Measurements from ENCODE around the gene HMX3.

HMX3 gene

DNA sequence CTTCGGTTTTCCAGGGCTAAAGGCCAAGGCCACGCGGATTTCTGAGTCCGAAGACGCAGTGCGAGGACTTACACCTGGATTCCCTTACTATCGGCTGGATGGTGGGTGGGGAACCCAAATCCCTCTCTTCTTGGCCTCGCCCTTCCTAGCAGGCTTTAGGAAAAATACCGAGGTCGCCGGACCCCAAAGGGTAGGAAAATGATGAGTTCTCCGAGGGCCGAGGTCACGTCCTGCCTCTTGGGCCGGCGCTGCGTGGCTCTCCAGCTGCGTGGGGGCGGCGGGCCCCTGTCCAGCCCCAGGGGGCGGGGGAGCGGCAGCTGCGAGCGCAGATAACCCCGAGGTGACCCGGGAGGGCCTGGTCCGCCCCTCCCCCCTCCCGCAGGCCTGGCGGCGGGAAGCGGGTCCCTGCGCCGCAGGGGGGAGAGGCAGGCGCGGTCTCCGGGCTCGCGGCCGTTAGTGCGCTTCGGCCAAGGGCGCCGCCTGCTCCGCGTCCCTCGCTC is 805 bp upstream of the HMX3 start:
- no peak for DNase-seq

DNA sequence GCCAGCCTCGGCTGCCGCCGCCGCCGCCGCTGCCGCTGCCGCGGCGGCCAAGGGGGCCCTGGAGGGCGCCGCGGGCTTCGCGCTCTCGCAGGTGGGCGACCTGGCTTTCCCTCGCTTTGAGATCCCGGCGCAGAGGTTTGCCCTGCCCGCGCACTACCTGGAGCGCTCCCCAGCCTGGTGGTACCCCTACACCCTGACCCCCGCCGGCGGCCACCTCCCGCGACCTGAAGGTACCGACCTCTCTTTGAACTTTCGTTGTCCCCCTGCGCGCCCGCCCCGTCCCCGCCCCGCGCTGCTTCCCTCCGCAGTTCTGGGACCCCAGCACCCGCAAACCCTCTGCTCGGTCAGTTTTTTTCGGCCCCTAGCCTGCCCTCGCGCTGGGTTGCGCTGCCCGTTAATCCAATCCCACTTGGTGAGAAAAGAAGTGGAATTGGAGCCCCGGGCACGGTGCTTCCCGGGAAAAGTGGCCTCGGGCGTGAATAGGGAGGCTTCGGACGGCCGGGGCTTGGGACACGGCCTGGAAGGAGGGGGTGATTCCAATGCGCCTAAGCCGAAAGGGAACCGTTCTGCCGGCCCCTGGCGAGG is 543 bp downstream of the HMX3 start:
- no peak for DNase-seq

DNA sequence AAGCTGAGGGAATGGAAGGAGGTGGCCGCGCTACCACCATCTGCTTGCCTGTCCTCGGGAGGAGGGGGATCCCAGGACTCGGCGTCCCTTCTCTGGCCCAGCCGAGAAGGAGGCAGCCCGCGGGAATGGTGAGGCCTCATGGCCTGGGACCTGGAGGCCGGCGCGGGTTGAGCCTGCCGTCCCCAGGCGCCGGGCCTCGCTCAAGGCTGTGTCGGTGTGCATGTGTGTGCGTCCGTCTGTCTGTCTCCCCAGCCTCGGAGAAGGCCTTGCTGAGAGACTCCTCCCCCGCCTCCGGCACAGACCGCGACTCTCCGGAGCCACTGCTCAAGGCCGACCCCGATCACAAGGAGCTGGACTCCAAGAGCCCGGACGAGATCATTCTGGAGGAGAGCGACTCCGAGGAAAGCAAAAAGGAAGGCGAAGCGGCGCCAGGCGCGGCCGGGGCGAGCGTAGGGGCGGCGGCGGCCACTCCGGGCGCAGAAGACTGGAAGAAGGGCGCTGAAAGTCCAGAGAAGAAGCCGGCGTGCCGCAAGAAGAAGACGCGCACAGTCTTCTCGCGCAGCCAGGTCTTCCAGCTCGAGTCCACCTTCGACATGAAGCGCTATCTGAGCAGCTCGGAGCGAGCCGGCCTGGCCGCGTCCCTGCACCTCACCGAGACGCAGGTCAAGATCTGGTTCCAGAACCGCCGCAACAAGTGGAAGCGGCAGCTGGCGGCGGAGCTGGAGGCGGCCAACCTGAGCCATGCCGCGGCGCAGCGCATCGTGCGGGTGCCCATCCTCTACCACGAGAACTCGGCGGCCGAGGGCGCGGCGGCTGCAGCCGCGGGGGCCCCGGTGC is 1.3 kb downstream of the HMX3 start:
- no peak for DNase-seq

DNA sequence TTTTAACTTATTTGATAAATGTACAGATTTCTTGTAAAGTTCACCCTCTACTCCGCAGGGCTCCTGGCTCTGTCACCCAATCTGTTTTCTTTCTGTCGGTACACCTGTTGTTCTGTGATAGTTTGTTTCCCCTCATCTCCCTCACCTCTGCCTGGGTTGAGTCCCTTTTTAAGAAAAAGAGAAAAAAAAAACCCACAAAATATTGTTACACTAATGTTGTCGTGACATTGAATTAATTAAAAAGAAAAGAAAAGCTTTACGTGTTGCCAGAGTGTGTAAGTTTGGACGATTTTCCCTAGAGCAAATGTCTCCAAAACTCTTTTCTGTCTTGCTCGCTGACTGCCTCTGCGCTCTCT is 3.4 kb downstream of the HMX3 start:
- no peak for DNase-seq

DNA sequence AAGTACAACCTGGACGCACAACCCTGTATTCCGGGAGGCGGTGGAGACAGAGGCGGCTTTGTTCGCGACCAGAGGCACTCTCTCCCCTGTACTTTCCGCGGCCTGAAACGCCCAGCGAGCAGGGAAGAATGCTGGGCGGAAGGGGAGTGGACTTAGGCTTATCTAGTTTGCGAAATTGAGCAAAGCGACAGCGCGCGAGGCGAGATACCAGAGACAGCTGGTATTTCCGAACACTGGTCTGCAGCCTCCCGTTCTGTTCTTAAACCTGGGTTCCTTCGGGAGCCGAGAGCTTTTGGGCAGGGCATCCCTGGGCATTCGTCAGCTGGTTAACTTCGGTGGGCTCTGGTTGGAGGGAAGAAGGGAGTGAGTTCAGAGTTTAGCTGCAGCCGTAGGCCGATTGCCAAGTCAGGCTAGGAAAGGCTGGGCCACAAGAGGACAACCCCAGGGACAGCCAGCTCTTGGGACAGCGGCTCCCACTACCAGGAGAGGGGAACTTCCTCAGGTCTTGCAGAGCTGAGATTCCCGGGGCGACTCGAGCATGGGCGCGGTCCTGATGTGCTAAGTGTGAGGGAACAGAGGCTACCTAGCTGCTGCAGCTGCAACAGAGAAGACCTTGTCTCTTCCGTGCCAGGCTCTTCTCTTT is 3.9 kb downstream of the HMX3 start:
- no peak for DNase-seq

DNA sequence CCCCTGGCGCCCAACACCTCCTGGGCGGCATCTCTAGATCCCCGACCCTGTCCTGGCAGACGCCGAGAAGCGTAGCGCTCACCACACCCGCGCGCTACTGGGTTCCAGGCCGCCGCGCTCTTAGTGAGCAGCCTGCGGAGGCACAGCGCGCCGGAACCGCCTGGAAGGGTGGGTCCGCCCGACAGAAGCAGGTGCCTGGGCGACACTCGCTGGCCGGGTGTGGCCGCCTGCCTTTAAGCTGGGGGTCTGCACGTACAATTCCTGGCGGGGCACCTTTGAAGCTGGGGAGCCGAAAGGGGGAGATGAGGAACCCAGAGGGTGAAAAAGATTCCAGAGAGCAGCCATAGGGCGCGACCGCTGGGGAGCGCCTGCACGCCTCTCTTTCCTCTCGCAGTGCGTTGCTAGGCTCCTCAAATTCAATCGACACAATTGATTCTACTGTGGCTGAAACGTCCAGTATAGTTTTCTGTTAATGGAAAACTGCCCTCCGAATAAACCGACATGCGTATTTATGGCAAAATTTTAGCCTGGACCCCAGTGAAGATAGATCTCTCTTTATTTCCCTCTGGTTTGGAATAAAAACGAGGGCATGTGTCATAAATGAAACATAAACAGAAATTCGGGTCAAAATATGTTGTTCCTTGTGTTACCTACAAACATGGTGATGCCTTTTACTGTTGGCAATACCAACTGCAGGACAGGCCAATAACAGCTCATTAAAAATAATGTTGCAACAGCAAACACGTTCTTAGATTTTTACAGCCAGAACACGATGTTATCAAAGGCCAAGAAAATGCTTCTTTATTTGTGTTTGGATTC is 4.6 kb downstream of the HMX3 start:
- DNase-seq: no peak

DNA sequence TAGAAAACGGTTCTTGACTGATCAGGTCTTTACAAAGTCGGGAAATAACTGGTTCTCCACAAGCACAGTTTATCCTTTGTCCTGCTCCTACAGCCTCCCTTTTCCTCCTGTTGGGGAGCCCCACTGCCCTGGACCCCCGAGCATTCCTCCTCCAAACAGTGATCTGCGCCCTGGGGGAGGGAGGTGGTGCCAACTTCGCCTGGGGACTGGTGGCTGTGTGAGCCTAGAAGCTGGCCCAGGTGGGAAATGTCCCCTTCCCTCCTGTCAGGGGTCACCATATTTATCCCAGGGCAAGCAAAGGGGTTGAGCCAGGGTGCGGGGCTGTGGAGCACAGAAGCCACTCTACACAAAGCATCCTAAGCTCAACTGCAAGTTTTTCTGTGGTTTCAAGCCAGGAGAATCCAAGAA is 5.2 kb downstream of the HMX3 start:
- no peak for DNase-seq

DNA sequence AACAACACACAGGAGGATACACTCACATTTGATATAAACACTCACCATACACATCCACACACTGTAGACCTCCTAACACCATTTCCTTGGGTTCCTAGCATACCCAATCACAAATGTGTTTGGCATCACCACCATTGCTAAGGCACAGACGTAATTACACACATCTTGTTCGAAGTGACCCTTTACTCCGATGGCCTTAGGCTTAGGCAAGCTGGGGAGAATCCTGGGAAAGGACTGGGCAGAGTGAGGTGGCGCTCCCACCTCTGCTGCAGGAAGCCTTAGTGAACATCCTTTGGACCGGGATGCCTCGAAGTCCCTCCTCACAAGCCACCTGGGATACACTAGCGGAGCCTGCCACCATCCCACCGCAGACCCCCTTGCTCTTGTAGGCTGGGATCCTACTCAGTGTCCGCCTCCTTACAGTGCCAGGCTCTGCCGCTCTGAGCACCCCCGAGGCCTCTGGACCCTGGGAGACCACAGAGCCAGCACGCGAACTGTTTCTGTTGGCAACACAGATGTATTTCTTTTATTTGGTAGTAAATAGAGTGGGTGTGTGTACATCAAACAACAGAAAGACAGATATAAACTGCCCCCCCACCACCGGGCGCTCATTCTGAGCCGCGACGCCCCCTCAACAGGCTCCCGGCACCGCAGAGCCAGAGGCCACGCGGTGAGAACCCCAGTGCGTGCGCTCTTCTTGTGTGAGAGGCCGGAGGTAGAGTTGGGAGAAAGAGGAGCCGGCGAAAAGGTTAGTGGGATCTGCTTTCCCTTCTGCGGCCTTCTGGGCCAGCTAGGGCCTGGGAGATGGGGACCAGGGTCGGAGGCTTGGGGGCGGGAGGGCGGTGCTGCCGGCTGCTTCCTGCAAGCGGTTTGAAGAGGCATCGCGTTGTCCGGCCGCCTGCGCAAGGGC is 6.3 kb downstream of the HMX3 start:
- no peak for DNase-seq

DNA sequence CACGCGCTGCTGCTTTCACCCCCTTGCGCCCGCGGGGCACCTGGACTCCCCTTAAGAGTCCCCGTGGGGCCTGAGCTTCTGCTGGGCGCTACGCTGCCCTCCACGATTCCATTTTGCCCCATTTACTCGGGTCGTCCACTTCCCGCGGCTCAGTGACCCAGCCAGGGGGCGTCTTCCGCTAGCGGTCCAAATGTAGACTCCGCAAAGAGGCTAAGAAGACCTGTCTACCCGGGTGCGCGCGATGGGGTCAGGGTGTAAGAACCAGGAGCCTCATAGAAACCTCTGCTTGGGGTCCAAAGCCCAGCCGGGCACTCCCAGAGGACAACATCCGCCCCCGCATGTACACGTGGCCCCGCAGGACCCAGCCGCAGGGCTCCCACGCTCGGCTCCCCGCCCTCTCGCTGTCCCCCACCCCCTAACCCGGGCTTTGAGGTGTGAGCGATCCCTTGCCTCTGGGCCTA is 7.0 kb downstream of the HMX3 start:
- DNase-seq: no peak

DNA sequence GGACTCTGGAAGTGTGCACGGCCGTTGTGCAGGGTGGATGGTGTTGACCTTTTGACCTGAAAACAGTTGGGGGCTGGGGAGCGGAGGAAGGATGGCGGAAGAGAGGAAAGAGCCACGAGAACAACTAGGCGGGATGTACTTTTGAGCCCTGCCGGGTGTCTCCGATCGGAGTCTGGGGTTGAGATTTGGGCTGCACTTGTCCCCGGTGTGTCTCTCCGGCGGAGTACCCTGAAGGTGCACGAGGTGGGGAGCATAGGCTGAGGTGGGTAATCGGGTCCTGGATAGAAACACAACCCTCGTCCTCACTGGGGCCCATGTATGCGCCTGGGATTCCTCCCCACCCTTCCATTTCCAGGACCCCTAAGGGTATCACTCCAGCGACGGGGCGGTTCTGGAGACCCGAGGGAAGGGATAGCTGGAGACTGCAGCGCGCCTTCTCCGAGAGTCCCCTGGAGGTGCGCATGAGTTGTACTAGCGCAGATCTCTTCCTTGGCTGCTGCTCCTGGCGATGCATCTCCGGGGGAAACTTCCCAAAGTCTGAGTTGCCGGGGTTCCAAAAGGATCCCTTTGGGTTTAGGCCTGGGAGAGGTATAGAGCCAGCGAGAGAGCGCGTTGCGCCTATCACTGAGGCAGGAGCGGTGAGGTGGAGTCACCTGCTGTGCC is 7.5 kb downstream of the HMX3 start:
- DNase-seq: no peak

DNA sequence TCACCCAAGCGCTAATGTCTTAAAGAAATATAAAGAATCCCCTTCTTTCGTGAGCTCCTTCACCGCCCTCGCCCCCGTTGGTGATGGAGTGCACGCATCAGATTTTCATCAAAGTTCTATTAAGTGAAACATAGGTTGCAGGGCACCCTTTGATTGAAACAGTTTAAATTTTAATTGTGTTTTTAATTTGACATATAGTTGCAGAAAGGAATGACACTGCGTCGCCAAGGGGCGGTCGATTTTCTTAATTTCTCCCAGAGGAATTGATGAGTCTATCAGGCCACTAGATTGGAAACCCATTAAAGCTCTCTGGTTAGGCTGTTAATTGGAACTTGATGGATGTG is 8.0 kb downstream of the HMX3 start:
- no peak for DNase-seq

DNA sequence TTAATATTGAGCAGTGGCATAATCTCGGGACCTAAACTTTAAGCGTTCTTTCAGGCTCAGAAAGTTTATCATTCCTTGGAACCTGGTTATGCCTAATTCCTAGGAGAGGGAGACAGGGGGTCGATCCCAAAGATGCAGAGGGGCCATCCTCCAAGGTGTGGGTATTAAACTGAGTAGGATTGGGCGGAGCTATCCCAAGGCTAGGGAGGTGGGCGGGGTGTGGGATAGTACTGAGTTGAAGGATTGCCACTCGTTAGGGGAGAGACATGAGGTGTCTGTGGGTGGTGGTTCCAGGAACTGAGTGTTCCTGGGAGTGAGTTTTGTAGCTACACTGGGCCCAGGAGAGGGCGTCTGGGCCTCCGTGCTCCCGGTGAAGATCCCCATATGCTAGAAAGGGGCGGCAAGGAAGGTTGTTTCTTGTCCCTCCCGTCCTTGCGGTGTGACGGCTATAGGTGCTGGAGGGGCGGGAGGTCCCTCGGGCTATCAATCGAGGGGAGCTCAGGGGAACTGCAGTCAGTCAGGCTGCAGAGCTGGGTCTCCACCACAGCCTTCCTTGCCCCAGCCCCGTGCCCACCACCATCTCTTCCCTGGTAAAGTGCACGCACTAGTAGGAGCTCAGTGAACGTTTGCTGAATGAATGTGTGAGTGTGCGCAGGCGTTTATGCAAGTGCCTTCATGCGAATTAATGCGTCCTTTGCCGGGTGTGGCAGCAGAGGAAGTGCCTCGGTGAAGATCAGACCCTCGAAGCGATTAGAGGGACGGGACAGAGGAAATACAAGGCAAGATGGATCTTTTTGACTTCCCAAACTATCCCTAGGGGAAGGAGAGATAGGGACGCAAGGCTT is 9.1 kb downstream of the HMX3 start:
- no peak for DNase-seq

DNA sequence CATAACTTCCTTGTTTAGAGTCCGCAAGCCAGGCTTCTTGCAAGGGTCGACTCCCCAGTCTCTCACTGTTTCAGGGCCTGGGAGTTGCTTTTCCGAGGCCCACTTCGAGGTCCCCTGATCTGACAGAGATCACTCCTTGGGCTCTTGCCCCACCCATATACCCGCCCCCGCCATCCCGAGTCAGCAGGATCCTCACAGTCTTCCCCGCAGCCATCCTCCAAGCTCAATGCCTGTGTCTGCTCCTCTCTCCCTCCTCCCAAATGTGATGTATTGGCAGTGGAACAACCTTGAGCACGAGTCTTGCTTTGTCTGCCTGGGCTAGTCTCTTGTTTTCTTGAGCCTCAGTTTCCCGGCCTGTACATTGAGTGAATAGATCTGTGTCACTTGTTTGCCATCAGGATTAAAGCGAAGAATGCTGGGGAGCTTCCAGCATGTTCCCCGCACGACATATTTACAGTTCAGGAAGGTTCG is 9.8 kb downstream of the HMX3 start:
- no peak for DNase-seq

DNA sequence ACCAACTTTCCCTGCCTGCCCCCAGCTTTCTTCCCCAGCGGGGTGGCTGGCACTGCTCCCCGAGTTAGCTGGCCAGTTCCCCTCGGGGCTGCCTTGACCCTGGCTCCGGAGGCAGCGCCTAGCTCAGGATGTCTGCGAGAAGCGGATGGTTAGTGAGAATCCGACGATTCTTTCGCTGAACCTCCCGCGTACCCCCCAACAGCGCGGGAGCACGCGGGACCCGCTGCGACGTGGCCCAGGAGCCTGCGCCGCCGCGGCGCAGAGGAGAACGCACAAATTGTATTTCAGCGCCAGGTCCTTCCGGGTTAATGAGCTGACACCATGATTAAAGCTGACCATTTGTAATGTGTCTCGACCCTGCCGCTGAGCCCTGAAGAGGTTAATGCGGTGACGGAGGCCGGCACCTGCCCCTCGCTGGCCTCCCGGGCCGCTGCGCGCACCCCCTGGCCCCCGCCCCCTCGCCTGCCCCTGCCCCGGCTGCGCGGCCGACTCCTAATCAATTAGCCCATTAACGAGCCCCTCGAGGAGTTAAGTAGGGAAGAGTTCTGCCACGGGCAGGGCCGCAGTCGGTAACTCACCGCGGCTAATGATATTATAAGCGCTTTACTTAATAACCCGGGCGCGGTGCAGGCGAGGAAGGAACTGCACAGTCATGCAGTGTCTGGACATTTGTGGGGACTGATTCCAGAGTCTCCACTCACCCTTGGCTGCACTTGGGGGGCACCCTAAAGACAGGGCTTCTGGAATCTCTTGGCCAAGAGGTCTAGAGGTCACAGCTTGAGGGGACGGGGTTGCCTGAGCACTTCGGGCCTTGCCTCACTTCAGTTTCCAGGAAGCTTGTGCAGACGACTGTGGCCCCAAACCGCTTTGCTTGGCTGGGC is 10.5 kb downstream of the HMX3 start:
- DNase-seq: no peak

DNA sequence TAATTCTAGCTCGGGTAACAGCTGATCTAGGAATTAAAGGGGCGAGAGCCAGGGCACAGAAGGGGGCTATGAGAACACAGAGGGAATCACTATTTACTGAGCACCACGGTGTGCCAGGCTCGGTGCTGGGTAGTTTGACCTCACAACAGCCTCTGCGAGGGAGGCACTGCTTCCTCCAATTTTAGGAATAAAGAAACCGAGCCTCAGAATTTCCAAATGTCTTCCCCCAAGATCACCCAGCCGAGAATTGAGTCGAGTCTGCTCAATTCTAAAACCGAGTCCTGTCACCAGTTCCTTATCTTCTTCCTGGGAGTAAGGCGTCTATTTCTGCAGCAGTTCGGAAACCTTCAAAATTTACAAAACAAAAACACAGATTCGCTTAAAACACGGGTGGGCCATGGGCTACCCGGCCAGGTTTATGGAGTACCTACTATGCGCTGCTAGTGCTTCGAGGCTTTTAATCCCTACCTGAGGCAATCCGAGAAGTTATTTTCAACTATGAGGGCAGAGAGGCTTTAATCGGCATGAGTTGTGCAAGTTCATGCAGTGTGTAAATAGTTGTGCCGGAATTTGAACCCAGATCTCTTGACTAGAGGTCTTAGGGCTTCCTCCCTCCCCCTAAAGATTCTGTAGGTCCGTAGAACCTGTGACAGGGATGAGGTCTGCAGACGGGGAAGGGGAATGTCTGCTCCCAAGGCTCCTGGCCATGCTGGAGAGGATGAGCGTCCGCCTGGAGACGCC is 11.3 kb downstream of the HMX3 start:
- DNase-seq: no peak

DNA sequence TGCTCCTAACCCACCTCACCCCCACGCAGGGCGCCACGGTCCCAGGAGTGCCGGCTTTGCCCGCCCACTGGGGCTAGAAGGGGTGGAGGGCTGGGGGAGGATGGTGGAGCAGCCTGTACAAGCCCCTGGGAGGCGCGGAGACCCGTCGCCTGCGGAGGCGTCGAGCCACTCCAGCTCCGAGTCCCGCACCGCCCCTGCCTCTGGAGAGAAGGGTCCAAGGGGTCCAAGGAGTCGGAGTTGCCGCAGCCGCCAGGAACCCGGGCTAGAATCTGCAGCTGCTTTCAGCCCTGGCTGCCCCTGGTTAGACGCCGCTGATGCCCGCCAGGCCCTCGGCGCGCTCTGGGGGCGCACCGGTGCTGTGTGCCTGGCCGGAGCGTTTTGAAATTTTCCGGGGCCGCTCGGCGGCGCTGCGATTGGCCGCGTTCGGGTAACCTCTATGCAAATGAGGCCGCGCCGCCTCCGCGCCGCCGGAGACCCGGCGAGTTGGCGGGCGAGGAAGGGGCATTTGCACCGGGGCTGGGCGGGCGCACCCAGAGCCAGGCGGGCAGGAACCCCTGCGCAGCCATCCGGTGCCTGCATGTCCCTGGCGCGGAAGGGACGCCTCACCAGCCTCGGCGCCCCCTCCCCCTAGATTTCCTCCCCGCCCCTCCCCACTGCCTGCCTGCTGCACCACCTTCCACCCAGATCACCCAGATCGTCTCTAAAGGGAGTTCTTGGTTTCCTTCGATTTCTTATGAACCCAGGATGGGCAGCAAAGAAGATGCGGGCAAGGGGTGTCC is 12.1 kb downstream of the HMX3 start, which contains the start of gene HMX2:
TSS of gene HMX2 (plus strand) at position 502 of the 779 bp plus-strand sequence. CDS start at position 745, 243 bp downstream.
- peak in 1 of 2 experiments; percentile 14 for DNase-seq

DNA sequence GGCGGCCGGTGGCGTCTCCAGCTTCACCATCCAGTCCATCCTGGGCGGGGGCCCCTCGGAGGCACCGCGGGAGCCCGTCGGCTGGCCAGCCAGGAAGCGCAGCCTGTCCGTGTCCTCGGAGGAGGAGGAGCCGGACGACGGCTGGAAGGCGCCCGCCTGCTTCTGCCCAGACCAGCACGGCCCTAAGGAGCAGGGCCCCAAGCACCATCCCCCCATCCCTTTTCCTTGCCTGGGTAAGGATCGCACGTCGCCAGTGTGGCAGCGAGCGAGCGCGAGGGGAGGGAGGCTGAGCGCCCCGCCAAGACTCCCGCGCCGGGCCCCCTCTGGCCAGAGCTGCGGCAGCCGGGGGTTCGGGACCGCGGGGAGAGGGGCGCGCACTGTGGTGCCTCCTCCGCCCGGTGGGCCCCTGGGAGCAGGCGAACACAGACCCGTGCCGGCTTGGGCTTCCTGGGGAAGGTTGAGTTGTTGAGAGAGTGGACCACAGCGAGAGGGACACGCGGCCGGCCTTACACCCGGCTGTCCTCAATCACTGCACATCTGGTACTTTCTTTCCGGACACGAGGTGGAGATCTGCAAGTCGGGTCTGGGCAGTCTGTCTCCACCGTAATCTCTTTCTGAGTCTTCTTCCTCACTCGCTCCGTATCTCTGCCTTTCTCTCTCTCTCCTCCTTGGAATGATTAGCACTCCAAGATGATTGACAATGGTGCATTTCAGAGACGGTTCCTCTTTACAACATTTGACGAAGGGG is 12.8 kb downstream of the HMX3 start:
- DNase-seq: no peak
